Spleen (tissue), 11 donors: ENCODE measurements around the gene ENSA. TPM values are rescaled to one million over a fixed set of nuclear protein-coding genes. Genes with fewer than 3 reads are reported as not detected.

ENCODE experiments used
- DNase-seq: peaks from one replicate; pipeline ENCODE4 v3.0.0-alpha.2; 2020
- H3K27ac ChIP-seq, 8 donors: fragments of 200-600 bp; sonication (generic) in 7 of 8; 1 replicate in 4 of 8; 2 replicates in 4 of 8; pipeline versions ENCODE4 v1.5.0 to v1.8.0; 2016 to 2021; ENCODE audit warnings: inconsistent platforms in 4 of 8, mild to moderate bottlenecking in 4 of 8, moderate library complexity in 1 of 8
- H3K27me3 ChIP-seq, 7 donors: fragments of 200-600 bp; sonication (generic) in 6 of 7; replicated peaks in 1 of 7; 1 replicate in 4 of 7; 2 replicates in 3 of 7; pipeline versions ENCODE4 v1.5.0 to v1.8.0; 2016 to 2021; ENCODE audit warnings: inconsistent platforms in 3 of 7, mild to moderate bottlenecking in 1 of 7
- H3K36me3 ChIP-seq, 6 donors: fragments of 200-600 bp; sonication (generic) in 5 of 6; 1 replicate in 4 of 6; 2 replicates in 2 of 6; pipeline versions ENCODE4 v1.5.0 to v1.8.0; 2016 to 2021; ENCODE audit warnings: inconsistent platforms in 2 of 6
- H3K4me1 ChIP-seq, 6 donors: fragments of 200-600 bp; sonication (generic) in 5 of 6; 1 replicate in 3 of 6; 2 replicates in 3 of 6; pipeline versions ENCODE4 v1.5.0 to v1.8.0; 2016 to 2021; ENCODE audit warnings: inconsistent platforms in 3 of 6
- H3K4me3 ChIP-seq, 8 donors: fragments of 200-600 bp; sonication (generic) in 7 of 8; 1 replicate in 4 of 8; 2 replicates in 4 of 8; pipeline versions ENCODE4 v1.5.0 to v1.8.0; 2016 to 2021; ENCODE audit warnings: inconsistent platforms in 4 of 8, mild to moderate bottlenecking in 4 of 8, moderate library complexity in 2 of 8
- H3K9me3 ChIP-seq, 8 donors: fragments of 200-600 bp; sonication (generic) in 7 of 8; 1 replicate in 4 of 8; 2 replicates in 4 of 8; pipeline versions ENCODE4 v1.5.0 to v1.8.0; 2016 to 2021; ENCODE audit warnings: inconsistent platforms in 4 of 8
- POLR2A ChIP-seq, 3 donors: fragments of 450-650 bp; IDR thresholded peaks; one replicate each; pipeline ENCODE4 v1.5.1; 2017; ENCODE audit warnings: antibody characterized with exemption in 3 of 3, mild to moderate bottlenecking in 1 of 3
- POLR2AphosphoS5 ChIP-seq, 3 donors: sonication (generic); formaldehyde crosslinking; IDR thresholded peaks; one replicate each; pipeline ENCODE4 v1.5.1; 2017; ENCODE audit warnings: antibody characterized with exemption in 3 of 3
- WGBS, 5 donors: extraction: QIAGEN DNeasy Blood & Tissue Kit in 3 of 5; methylation state at CpG; one replicate each; pipeline versions ENCODE4 v1.1.5 to v1.1.7; 2013 to 2018; 5-methylcytosine and 5-hydroxymethylcytosine counted together
- intact Hi-C: fragments of 100-400 bp; cut with DNase I; formaldehyde crosslinking; loops from one replicate; pipeline ENCODE4 v1.15.0; 2023; ENCODE audit warnings: low total_unique reads
- polyA plus RNA-seq, 3 donors: library from polyadenylated mRNA; stranded (reverse); fragments of 200-250 nt; gene quantifications; one replicate each; pipeline ENCODE4 v1.2.1, GENCODE V29; 2013
- total RNA-seq, 7 donors: library from RNA; depleted of rRNA in 3 of 7; stranded (reverse); fragments of >200 nt in 3 of 7; fragmentation: NEBNext Ultra II Directional in 4 of 7; extraction: Animal tissue kit (Norgen Biotek cat#: 25700) in 4 of 7; gene quantifications; one replicate each; pipeline versions ENCODE4 v1.1.0 to v1.2.1, GENCODE V29; 2016 to 2021
- TF ChIP-seq, protein P1 (sequence below), 11 experiments: fragments of 200-600 bp in 7 of 11; fragments of 450-650 bp in 4 of 11; sonication (generic) in 4 of 11; IDR thresholded peaks in 8 of 11; conservative IDR thresholded peaks in 3 of 11; 1 replicate in 7 of 11; 2 replicates in 4 of 11; pipeline versions ENCODE4 v1.4.0 to v1.8.0; 2016 to 2021; ENCODE audit warnings: antibody characterized with exemption in 11 of 11, inconsistent platforms in 4 of 11, mild to moderate bottlenecking in 1 of 11
- donor health status: healthy with polysubstance abuse.
- donor health status: DM: no; HTN: no; CAD: no; lungs with moderate emphysema.
- donor health status: DM: no; HTN: no; CAD: no.
- donor health status: Bipolar disorder and iron deficiency.
- donor health status: healthy.
- donor health status: DM: no; HTN: no; CAD: no.
- donor health status: DM: yes; HTN: yes; CAD: no.

Gene ENSA
- total and polyA plus RNA-seq, 10 donors = 96.3 to 153 (median 126) TPM

DNA sequence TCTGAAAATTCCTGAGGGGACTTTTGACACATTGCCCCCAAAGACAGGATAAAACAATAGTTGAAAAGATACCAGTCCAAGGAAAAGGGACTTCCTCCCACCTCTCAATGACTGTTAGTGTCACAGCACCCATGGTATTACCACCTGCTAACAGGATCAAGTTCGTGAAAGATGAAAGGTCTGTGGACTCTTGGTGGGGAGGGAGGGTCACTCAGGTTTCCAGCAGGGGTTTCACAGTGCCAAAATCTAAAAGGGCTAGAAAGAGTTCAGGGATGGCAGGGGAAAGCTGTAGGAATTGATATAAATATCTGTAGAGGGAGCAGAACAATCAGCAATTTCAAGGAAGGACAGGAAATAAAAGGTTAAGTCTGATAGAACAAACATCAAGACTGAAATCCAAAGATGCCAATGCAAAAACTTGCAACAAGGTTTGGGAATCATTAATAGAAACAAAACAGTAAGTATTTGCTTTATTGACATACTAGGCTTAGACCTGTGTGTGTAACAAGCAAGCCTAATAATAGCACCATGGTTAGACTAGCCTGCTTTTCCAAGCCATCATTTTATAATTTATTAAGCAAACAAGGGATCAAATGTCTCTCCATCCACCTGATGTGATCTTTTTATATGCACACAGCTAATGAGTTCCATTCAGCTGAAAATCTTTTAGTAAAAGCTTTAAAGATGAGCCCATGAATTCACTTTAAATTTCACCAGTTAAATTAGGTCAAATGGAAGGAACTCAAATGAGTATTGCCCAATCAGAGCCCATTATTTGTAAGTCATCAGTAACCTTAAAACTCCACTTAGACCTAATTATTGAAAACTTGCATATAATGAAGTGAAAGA is 53.7 kb downstream of the ENSA start:
- H3K4me3 ChIP-seq = peak overlapping the region; percentile 70 to 96 (median 84)
- TF ChIP-seq POLR2AphosphoS5 (IDR thresholded peaks at IDR 0.05) (peak in 1 of 3 donors; percentile 77), POLR2A (IDR thresholded peaks at IDR 0.05) (peak in 1 of 3 donors; percentile 12)
- TF ChIP-seq, protein P1, sequence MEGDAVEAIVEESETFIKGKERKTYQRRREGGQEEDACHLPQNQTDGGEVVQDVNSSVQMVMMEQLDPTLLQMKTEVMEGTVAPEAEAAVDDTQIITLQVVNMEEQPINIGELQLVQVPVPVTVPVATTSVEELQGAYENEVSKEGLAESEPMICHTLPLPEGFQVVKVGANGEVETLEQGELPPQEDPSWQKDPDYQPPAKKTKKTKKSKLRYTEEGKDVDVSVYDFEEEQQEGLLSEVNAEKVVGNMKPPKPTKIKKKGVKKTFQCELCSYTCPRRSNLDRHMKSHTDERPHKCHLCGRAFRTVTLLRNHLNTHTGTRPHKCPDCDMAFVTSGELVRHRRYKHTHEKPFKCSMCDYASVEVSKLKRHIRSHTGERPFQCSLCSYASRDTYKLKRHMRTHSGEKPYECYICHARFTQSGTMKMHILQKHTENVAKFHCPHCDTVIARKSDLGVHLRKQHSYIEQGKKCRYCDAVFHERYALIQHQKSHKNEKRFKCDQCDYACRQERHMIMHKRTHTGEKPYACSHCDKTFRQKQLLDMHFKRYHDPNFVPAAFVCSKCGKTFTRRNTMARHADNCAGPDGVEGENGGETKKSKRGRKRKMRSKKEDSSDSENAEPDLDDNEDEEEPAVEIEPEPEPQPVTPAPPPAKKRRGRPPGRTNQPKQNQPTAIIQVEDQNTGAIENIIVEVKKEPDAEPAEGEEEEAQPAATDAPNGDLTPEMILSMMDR (IDR thresholded peaks at IDR 0.05 in 8 of 11, conservative IDR thresholded peaks at IDR 0.05 in 3 of 11) = no peak
- intact Hi-C loops = no loop called here
- peaks cover 0 to 77% (median 60%) of the 10 kb centered on the region in 6 donors for H3K36me3 ChIP-seq
- H3K27ac ChIP-seq = peak overlapping the region; percentile 10 to 100 (median 100)
- H3K27me3 ChIP-seq = no peaks in the 10 kb centered on the region
- WGBS, 5 donors = 17 to 40% (median 19%) methylated on average over 1 of the region's 1 CpG
- no peaks in the 10 kb centered on the region for H3K9me3 ChIP-seq
- no peak for DNase-seq
- peaks cover 59 to 80% (median 66%) of the 10 kb centered on the region in 6 donors for H3K4me1 ChIP-seq

DNA sequence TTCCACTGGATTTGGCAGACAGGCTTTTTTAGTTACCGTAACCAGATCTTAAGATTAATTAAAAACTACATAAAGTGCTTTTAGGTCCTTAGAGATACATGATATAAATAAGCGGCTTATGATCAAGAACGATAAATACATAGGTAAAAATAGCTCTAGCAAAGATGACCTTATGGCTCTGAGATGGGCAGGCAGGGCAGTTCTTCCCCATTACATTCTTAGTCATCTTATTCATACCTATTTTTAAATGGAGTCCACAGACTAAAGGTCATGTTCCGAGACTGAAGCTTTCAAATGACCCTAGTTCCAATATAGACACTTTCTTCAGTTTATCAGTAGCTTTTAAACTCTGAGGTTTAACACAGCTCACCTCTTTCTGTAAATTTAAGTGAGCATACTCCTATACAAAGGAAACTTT is 54.3 kb downstream of the ENSA start:
- intact Hi-C loops = no loop called here
- Histone ChIP-seq H3K27me3 (no peaks in the 10 kb centered on the region), H3K36me3 (peaks cover 0 to 84% (median 61%) of the 10 kb centered on the region in 6 donors), H3K27ac (peak overlapping the region; percentile 10 to 100 (median 100)), H3K4me3 (peak overlapping the region; percentile 70 to 96 (median 84)), H3K9me3 (no peaks in the 10 kb centered on the region), H3K4me1 (peaks cover 60 to 81% (median 67%) of the 10 kb centered on the region in 6 donors)
- TF ChIP-seq, protein P1 (IDR thresholded peaks at IDR 0.05 in 8 of 11, conservative IDR thresholded peaks at IDR 0.05 in 3 of 11) = no peak
- no peak for TF ChIP-seq POLR2AphosphoS5 (IDR thresholded peaks at IDR 0.05)
- no peak for TF ChIP-seq POLR2A (IDR thresholded peaks at IDR 0.05)
- no peak for DNase-seq
- WGBS, 5 donors = 34 to 53% (median 43%) methylated on average over 4 of the region's 4 CpGs

DNA sequence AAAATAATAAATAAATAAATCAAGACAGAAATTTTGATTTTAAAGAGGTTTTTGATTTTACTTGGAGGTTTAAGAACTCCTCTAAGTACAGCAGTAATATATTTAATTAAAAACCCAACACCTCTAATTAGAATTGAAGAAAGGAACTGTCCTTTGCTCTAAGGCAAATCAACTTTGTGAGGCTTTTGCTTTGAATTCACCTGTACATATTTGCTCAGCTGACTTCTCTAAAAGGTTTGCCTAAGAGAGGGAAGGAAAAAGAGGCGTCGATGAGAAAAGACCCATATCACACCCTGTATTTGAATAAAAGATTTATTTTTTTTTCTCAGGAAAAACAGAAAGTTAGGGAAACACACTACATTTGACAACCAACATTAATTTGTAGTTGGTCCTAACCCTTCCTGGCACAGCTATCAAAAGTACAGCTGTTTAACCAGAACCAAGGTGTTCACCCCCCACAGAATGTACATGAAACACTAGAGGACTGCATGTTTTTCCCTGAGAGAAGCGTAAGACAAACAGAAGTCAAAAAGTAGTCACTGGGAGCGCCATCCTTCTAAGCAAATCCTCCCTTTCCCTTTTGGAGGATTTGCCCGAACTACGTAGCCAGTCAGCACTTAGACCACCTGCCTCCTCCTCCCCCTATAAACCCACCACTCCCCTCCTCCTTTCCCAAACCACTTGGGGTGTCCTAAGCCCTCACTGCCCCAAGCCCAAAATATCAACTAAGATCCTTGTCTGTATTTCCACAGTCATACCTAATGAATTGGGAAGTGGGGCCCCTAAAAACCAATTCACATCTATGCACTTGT is 54.9 kb downstream of the ENSA start:
- DNase-seq = no peak
- peaks cover 65 to 82% (median 69%) of the 10 kb centered on the region in 6 donors for H3K4me1 ChIP-seq
- peak overlapping the region; percentile 10 to 100 (median 100) for H3K27ac ChIP-seq
- H3K9me3 ChIP-seq = no peaks in the 10 kb centered on the region
- H3K36me3 ChIP-seq = peaks cover 0 to 90% (median 62%) of the 10 kb centered on the region in 6 donors
- H3K27me3 ChIP-seq = no peaks in the 10 kb centered on the region
- intact Hi-C loops = no loop called here
- WGBS, 5 donors = 33 to 59% (median 50%) methylated on average over 6 of the region's 6 CpGs
- H3K4me3 ChIP-seq = peak overlapping the region; percentile 70 to 96 (median 84)
- TF ChIP-seq, protein P1 (IDR thresholded peaks at IDR 0.05 in 8 of 11, conservative IDR thresholded peaks at IDR 0.05 in 3 of 11) = no peak
- TF ChIP-seq POLR2AphosphoS5 (IDR thresholded peaks at IDR 0.05) (peak in 1 of 3 donors; percentile 77), POLR2A (IDR thresholded peaks at IDR 0.05) (no peak)
